Forelimb muscle (tissue), 1 donor: ENCODE measurements around the gene S100A5. TPM values are rescaled to one million over a fixed set of nuclear protein-coding genes. Genes with fewer than 3 reads are reported as not detected.
"Not testable (repeated sequence)": the region's sequence is repeated elsewhere in the genome, so short reads cannot be mapped to it uniquely, and the experiment has no call there.

Experiments
- DNase-seq: peaks from one replicate; pipeline ENCODE4 v3.0.0-alpha.2; 2013; ENCODE audit warnings: low read depth
- polyA plus RNA-seq: library from polyadenylated mRNA; unstranded; fragments of 120-200 nt; gene quantifications from one replicate; pipeline ENCODE4 v1.2.1, GENCODE V29; 2013; ENCODE audit not compliant: insufficient read length

S100A5 gene
- polyA plus RNA-seq, 1 donor = 0.27 TPM

- no peak for DNase-seq
Observed at GRCh38 chr1:153534226-153534924, 6.4 kb downstream of the S100A5 start.

- no peak for DNase-seq
Observed at GRCh38 chr1:153533689-153534201, 7.0 kb downstream of the S100A5 start.

- DNase-seq = no peak
Observed at GRCh38 chr1:153532769-153533599, 7.8 kb downstream of the S100A5 start.

- DNase-seq = no peak
Observed at GRCh38 chr1:153532181-153532580, 8.6 kb downstream of the S100A5 start.

- DNase-seq = no peak
Observed at GRCh38 chr1:153531638-153532037, 9.1 kb downstream of the S100A5 start.

- DNase-seq = no peak
Observed at GRCh38 chr1:153527683-153528040, 13.1 kb downstream of the S100A5 start.

- DNase-seq = no peak
Observed at GRCh38 chr1:153527023-153527682, 13.6 kb downstream of the S100A5 start.

GRCh38 chr1:153526132-153526543 is 14.6 kb downstream of the S100A5 start:
- no peak for DNase-seq

- DNase-seq = no peak
Observed at GRCh38 chr1:153525088-153525728, 15.5 kb downstream of the S100A5 start.

- DNase-seq = not testable (repeated sequence)
Observed at GRCh38 chr1:153522353-153523048, 18.2 kb downstream of the S100A5 start.

- DNase-seq = not testable (repeated sequence)
Observed at GRCh38 chr1:153521808-153522207, 18.9 kb downstream of the S100A5 start.

- DNase-seq = no peak
Observed at GRCh38 chr1:153520818-153521476, 19.8 kb downstream of the S100A5 start.

GRCh38 chr1:153520137-153520691 is 20.5 kb downstream of the S100A5 start:
- not testable (repeated sequence) for DNase-seq

GRCh38 chr1:153519242-153519641 is 21.5 kb downstream of the S100A5 start:
- DNase-seq = no peak

GRCh38 chr1:153515504-153516394 is 25.0 kb downstream of the S100A5 start:
- DNase-seq = no peak

GRCh38 chr1:153513666-153514065 is 27.1 kb downstream of the S100A5 start:
- no peak for DNase-seq

GRCh38 chr1:153513023-153513422 is 27.7 kb downstream of the S100A5 start:
- DNase-seq = no peak

- DNase-seq = no peak
Observed at GRCh38 chr1:153510984-153511410, 29.7 kb downstream of the S100A5 start.

- DNase-seq = no peak
Observed at GRCh38 chr1:153509729-153510354, 30.9 kb downstream of the S100A5 start.
